ENCODE results near the gene ADAD2.

DNA sequence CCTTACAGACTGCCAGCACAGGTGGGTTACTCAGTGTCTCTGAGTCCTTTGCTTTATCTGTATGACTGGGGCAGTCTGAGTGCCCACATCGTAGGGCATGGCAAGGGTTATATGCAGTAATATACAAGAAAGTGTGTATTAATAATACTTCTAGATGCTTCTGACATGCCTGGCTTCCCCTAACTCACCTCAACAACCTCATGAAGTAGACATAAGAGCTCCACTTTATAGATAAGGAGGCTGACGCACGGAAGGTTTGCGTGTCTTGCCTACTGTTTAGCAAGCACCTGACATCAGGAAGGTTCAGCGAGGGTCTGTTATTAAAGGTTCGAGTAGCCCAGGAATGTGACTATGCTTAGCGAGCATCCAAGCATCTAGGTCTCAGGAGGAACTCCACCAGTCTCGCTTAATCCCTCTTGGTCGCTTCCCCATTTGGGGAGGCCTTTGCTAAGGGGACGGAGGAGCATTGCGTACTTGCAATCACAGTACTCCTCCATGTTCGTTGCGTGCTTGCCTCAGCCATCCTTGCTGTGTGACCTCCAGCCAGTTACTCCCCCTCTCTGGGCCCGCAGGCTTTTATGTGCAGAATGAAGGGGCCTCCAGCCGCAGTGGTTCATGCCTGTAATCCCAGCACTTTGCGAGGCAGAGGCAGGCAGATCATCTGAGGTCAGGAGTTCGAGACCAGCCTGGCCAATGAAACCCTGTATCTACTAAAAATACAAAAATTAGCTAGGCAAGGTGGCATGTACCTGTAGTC, 47.2 kb downstream of the ADAD2 start:
- TF ChIP-seq ESRRG (CRISPR knock-in tag; IDR thresholded peaks at IDR 0.05) (no peak), ZFP3 (CRISPR knock-in tag; IDR thresholded peaks at IDR 0.05) (no peak), RARB (CRISPR knock-in tag; IDR thresholded peaks at IDR 0.05) (no peak), BACH2 (CRISPR knock-in tag; IDR thresholded peaks at IDR 0.05; ENCODE audit: borderline replicate concordance) (no peak), SNAI2 (CRISPR knock-in tag; IDR thresholded peaks at IDR 0.05) (no peak), ZNF565 (CRISPR knock-in tag; conservative IDR thresholded peaks at IDR 0.05; ENCODE audit: low read depth) (no peak), TCF4 (CRISPR knock-in tag; IDR thresholded peaks at IDR 0.05; ENCODE audit: borderline replicate concordance) (no peak)
- TF ChIP-seq, protein P1, sequence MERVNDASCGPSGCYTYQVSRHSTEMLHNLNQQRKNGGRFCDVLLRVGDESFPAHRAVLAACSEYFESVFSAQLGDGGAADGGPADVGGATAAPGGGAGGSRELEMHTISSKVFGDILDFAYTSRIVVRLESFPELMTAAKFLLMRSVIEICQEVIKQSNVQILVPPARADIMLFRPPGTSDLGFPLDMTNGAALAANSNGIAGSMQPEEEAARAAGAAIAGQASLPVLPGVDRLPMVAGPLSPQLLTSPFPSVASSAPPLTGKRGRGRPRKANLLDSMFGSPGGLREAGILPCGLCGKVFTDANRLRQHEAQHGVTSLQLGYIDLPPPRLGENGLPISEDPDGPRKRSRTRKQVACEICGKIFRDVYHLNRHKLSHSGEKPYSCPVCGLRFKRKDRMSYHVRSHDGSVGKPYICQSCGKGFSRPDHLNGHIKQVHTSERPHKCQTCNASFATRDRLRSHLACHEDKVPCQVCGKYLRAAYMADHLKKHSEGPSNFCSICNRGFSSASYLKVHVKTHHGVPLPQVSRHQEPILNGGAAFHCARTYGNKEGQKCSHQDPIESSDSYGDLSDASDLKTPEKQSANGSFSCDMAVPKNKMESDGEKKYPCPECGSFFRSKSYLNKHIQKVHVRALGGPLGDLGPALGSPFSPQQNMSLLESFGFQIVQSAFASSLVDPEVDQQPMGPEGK (CRISPR knock-in tag; IDR thresholded peaks at IDR 0.05; ENCODE audit: borderline replicate concordance): no peak
- TF ChIP-seq, protein P2, sequence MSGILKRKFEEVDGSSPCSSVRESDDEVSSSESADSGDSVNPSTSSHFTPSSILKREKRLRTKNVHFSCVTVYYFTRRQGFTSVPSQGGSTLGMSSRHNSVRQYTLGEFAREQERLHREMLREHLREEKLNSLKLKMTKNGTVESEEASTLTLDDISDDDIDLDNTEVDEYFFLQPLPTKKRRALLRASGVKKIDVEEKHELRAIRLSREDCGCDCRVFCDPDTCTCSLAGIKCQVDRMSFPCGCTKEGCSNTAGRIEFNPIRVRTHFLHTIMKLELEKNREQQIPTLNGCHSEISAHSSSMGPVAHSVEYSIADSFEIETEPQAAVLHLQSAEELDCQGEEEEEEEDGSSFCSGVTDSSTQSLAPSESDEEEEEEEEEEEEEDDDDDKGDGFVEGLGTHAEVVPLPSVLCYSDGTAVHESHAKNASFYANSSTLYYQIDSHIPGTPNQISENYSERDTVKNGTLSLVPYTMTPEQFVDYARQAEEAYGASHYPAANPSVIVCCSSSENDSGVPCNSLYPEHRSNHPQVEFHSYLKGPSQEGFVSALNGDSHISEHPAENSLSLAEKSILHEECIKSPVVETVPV (CRISPR knock-in tag; IDR thresholded peaks at IDR 0.05): no peak
- TF ChIP-seq, protein P3, sequence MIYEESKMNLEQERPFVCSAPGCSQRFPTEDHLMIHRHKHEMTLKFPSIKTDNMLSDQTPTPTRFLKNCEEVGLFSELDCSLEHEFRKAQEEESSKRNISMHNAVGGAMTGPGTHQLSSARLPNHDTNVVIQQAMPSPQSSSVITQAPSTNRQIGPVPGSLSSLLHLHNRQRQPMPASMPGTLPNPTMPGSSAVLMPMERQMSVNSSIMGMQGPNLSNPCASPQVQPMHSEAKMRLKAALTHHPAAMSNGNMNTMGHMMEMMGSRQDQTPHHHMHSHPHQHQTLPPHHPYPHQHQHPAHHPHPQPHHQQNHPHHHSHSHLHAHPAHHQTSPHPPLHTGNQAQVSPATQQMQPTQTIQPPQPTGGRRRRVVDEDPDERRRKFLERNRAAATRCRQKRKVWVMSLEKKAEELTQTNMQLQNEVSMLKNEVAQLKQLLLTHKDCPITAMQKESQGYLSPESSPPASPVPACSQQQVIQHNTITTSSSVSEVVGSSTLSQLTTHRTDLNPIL (CRISPR knock-in tag; IDR thresholded peaks at IDR 0.05; ENCODE audit: low read depth): no peak
